ENCODE measurements around the gene ST3GAL2. TPM values are rescaled to one million over a fixed set of nuclear protein-coding genes. Genes with fewer than 3 reads are reported as not detected.
A peak's percentile ranks its signal among the peaks of the same experiment; 100 is the strongest.
"Not testable (repeated sequence)": the region's sequence is repeated elsewhere in the genome, so short reads cannot be mapped to it uniquely, and the experiment has no call there.

ST3GAL2 gene
- polyA plus RNA-seq, 4 donors: 25.3 to 38.4 (median 30.6) TPM

- DNase-seq (ENCODE audit: low read depth in 4 of 4, low spot score in 2 of 4): no peak
Observed at GRCh38 chr16:70468776-70469525, 30.1 kb upstream of the ST3GAL2 start.

DNA sequence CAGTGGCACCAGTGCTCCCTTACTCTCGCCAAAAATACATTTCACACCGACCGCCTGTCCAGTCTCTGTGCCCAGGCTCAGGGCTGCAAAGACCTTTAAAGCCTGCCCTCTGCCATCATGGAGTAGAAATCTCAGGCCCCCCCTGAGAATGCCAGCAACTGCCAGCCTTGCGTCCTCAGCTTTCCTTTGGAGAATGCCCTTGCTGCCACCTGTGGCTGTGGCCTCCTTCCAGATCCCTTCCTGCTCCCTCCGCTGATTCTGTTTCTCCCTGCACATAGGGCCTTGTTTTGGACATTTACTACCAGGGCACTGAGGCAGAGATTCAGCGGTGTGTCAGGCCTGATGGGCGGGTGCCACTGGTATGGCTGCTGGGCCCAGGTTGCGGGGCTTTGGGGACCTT lies 28.7 kb upstream of the ST3GAL2 start:
- no peak for DNase-seq (ENCODE audit: low read depth in 4 of 4, low spot score in 2 of 4)

DNA sequence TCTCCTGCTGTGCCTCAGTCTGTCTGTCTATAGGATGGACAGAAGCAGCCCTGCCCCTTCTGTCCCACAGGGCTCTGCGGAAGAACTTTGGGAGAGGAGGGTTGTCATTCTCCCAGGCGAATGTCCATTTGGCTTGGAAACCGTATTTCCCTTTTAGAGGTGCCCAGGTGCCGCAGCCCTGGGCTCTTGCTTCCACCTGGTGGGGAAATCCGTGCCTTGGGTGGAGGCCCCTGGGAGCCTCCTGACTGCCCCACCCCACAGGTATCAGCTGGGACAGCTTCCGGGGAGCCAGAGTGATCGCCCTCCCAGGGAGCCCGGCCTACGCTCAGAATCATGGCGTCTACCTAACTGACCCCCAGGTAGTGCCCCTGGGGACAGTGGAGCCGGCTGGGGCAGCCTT lies 28.2 kb upstream of the ST3GAL2 start:
- no peak for DNase-seq (ENCODE audit: low read depth in 4 of 4, low spot score in 2 of 4)

DNA sequence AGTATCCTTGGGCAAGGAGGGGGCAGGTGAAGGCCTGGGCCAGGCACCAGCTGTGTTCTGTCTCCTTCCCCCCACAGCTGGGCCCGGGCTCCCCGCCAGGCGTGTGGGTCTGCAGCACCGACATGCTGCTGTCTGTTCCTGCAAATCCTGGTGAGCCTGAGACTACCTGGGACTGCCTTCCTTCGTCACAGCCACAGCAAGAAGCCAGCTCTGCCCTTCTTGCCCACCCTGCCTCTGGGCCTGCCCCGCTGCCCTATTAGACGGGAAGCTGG lies 27.8 kb upstream of the ST3GAL2 start:
- no peak for DNase-seq (ENCODE audit: low read depth in 4 of 4, low spot score in 2 of 4)

DNA sequence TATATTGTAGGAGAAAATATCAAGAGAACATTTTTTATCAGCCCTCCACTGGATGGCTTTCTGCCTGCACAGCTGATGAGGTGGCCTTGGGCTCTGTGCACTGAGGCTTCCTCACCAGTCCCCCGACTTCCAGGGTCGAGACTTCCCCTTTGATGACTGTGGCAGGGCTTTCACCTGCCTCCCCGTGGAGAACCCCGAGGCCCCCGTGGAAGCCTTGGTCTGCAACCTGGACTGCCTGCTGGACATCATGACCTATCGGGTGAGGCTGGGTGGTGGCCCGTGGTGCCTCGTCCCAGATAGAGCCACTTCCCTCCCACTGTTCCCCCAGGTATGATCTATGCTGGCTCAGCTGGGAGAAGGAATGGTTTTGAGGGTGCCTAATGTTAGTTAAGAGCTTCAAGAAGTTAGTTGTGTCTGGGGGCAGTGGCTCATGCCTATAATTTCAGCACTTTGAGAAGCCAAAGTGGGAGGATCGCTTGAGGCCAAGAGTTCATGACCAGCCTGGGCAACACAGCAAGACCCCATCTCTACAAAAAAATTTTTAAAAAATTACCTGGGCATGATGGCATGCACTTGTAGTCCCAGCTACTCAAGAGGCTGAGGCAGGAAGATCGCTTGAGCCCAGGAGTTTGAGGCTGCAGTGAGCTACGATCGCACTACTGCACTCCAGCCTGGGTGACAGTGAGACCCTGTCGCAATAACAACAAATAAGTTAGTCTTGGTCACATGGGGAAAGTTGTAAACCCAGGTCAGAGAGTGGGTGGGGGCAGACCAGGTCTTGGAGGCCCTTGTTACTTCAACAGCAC lies 27.3 kb upstream of the ST3GAL2 start:
- DNase-seq (ENCODE audit: low read depth in 4 of 4, low spot score in 2 of 4): no peak

GRCh38 chr16:70463235-70463634 lies 24.3 kb upstream of the ST3GAL2 start:
- DNase-seq (ENCODE audit: low read depth in 4 of 4, low spot score in 2 of 4): no peak

DNA sequence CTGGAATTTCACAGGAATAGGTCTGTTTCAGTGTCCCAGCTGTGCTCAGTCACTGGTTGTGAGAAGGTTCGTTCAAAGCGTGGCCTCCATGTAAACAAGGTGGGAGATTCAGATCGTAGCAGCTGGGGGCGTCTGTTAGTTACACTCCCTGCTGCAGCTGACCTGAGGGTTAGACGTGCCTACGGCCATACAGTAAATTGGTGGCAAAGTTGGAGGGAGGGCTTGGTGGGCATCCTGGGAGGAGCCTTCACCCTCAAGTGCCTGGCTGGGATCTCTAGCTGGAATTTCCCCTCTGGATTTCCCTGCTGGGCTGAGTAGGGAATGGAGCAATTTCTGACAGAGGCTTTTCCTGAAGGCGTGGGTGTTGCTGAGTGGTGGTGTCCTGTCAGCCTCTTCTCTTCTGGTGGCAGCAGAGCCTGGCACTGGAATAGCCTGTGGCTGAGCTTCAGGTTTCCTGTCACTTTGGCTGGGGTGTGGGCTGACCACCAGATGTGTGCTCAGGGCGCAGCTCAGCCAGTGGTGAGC lies 21.9 kb upstream of the ST3GAL2 start:
- peak in 1 of 4 donors; percentile 34 for DNase-seq (ENCODE audit: low read depth in 4 of 4, low spot score in 2 of 4)

DNA sequence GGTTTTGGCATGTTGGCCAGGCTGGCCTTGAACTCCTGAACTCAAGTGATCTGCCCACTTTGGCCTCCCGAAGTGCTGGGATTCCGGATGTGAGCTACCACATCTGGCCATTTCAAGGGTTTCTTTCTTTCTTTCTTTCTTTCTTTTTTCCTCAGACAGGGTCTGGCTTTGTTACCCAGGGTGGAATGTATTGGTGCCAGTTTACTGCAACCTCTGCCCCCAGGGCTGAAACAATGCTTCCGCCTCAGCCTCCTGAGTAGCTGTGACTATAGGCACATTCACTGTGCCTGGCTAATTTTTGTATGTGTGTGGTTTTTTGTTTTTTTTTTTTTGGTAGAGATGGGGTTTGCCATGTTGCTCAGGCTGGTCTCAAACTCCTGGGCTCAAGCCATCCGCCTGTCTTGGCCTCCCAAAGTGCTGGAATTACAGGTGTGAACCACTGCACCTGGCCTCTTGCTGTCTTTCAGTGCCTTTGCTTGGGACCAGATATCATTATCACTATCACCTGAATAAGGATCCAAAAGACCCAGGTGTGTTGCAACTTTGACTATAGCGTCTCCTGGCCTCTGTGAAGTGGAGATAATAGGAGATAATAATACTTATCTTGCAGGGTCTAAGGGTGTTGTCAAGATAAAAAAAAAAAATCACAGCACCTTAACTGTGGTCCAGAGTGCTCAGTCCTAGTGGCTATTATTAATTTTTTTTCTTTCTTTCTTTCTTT lies 18.7 kb upstream of the ST3GAL2 start:
- no peak for DNase-seq (ENCODE audit: low read depth in 4 of 4, low spot score in 2 of 4)

DNA sequence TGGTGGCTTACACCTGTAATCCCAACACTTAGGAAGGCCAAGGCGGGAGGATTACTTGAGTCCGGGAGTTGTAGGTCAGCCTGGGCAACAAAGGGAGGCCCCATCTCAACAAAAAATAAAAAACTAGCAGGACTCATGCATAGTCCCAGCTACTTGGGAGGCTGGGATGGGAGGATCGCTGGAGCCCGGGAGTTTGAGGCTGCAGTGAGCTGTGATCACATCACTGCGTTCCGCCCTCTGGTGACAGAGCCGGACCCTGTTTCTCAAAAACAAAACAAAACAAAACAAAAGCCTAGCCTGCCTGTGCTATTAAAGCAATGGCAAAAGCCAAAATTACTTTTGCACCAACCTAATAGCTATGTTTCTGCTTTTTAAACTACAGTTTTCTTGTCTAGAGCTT lies 17.0 kb upstream of the ST3GAL2 start:
- no peak for DNase-seq (ENCODE audit: low read depth in 4 of 4, low spot score in 2 of 4)

- peak in 1 of 4 donors; percentile 68 for DNase-seq (ENCODE audit: low read depth in 4 of 4, low spot score in 2 of 4)
Observed at GRCh38 chr16:70454222-70455034, 15.5 kb upstream of the ST3GAL2 start, which contains the start of gene FCSK. Gene FCSK (plus strand): TSS chr16:70454595. CDS start chr16:70463191, 8,596 bp downstream.

DNA sequence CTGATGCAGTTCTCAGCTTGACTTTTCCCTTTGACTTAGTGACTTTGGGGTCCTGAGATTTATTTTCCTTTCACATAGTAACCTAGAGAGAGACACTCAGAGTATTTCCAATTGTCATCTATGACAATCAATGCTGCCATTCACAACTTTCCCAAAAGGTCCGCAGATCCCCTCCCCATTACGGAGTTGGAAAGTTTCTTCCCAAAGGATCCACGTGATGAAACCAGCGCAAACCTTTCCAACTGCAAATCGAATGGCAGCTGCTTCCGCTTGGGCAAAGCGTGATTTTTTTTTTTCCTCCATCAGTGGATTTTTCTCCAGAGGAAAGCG lies 15.0 kb upstream of the ST3GAL2 start:
- no peak for DNase-seq (ENCODE audit: low read depth in 4 of 4, low spot score in 2 of 4)

GRCh38 chr16:70453117-70453891 lies 14.4 kb upstream of the ST3GAL2 start:
- no peak for DNase-seq (ENCODE audit: low read depth in 4 of 4, low spot score in 2 of 4)

- DNase-seq (ENCODE audit: low read depth in 4 of 4, low spot score in 2 of 4): not testable (repeated sequence)
Observed at GRCh38 chr16:70451004-70451340, 12.1 kb upstream of the ST3GAL2 start.

- DNase-seq (ENCODE audit: low read depth in 4 of 4, low spot score in 2 of 4): not testable (repeated sequence)
Observed at GRCh38 chr16:70450142-70451003, 11.5 kb upstream of the ST3GAL2 start.

GRCh38 chr16:70448075-70448474 lies 9.2 kb upstream of the ST3GAL2 start:
- DNase-seq (ENCODE audit: low read depth in 4 of 4, low spot score in 2 of 4): no peak

DNA sequence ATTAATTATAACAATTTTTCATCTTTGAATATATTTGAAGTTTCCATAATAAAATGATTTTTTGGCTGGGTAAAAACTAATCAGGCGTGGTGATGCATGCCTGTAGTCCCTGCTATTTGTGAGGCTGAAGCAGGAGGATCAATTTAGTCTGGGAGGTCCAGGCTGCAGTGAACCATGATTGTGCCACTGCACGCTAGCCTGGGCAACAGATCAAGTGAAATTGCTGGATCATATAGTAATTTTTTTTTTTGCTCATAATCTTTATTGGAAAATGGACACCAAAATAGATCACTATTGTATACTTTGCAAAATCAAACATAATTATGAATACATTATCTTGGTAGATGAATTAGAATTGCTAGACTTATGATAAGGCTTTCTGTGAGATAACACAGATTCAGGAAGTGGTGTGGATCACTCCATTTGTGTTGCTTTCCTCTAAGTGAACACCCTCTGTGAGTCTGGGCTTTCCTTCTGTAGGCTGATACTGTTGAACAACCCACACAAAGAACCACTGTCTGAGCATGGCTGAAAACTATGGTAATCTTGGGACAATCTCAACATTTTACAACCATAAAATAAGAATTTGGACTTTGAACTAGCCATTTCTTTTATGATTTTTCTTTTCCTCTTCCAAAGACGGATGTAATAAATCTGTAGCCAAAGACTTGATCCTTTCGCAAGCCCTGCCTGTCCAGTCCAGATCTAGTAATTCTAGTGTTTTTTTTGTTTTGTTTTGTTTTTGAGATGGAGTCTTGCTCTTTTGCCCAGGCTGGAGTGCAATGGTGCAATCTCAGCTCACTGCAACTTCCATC lies 5.6 kb upstream of the ST3GAL2 start:
- DNase-seq (ENCODE audit: low read depth in 4 of 4, low spot score in 2 of 4): no peak

DNA sequence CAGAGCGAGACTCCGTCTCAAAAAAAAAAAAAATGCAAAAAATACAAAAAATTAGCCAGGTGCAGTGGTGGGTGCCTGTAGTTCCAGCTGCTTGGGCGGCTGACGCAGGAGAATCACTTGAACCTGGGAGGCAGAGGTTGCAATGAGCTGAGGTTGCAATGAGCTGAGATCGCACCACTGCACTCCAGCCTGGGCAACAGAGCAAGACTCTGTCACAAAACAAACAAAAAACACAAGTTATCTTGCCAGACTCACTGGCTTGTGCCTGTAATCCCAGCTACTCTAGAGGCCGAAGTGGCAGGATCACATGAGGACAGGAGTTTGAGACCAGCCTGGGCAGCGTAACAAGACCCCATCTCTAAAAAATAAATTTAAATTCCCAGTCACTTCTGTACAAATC lies 3.4 kb upstream of the ST3GAL2 start:
- no peak for DNase-seq (ENCODE audit: low read depth in 4 of 4, low spot score in 2 of 4)

DNA sequence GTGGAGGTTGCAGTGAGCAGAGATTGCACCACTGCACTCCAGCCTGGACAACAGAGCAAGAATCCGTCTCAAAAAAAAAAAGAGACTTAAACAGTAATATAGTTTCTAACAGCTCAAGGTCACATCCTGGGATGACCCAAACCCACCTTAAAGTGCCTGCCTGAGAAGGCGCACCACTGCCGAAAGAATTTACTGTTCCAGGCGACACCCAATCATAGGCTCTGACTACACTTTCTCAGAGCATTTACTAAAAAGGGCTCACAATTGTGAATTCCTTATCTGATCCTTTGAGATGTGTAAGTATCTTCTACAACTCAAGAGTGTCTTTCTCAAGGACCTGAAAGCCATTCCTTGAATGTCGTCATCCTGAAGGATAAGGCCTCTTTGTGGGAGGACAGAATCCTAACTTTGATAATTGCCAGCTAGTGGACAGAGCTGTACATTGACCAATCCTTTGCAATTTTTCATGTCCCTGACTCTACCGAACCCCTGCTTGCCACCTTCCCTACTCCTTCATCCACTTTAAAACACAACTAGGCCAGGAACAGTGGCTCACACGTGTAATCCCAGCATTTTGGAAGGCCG lies 2.6 kb upstream of the ST3GAL2 start:
- no peak for DNase-seq (ENCODE audit: low read depth in 4 of 4, low spot score in 2 of 4)
